SH-SY5Y (cell line): ENCODE data around the gene UBE2J2.

Experiments used
- GATA2 ChIP-seq: IDR thresholded peaks from 2 replicates; pipeline ENCODE4 v1.6.1; 2011; ENCODE audit warnings: mild to moderate bottlenecking, low read depth, low read length
- GATA3 ChIP-seq: IDR thresholded peaks from 2 replicates; pipeline ENCODE4 v1.6.1; 2011; ENCODE audit warnings: low read depth, mild to moderate bottlenecking, low read length, moderate library complexity

DNA sequence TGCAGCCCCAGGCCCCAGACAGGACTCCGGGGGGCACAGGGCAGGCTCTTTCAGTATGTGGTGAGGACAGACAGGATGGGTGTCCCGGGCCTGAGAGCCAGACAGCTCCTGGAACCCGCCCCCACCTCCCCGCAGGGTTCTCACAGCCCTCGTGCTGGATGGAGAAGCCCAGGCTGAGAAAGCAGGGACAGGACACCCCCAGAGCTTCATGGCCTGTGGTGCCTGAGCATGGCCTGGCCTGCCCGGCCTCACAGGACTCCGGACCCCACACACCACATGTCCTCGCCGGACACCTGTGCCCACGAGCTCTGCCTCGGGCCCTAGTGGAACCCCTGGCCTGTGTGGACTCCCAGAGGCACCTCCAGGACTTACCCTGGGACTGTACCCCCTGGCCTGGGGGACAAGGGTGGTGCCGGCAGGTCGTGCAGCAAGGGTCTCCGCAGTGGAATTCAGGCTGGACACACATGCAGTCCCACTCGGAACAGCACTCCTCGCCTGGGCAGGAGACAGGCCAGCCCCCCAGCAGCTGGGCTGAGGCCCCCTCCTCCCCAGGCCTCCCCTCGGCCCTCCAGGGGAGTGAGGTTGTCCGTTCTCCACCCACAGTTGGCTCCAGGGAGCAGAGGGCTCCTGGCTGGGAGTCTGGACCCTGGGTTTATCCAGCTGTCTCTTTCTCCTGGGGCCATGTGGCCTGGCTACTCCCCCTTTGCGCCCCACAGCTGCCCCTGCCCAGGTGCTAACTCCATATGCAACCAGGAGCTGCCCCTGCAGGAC lies 68.5 kb downstream of the UBE2J2 start:
- TF ChIP-seq GATA3 (no peak), GATA2 (no peak)
